Activated CD8-positive, alpha-beta memory T cell treated with anti-CD3 and anti-CD28 coated beads for 24 hours (primary cell): ENCODE measurements around the gene MAGI3.
"Not testable (repeated sequence)": the region's sequence is repeated elsewhere in the genome, so short reads cannot be mapped to it uniquely, and the experiment has no call there.

ENCODE experiments used
- DNase-seq: peaks from one replicate; pipeline ENCODE4 v3.0.0-alpha.2; 2020

Gene MAGI3

GRCh38 chr1:113530021-113530420 is 139.7 kb downstream of the MAGI3 start:
- DNase-seq, result no peak

- no peak for DNase-seq
These were observed 141.0 kb downstream of the MAGI3 start for GRCh38 chr1:113531321-113531720.

- no peak for DNase-seq
These were observed 142.7 kb downstream of the MAGI3 start for GRCh38 chr1:113533061-113533460.

- DNase-seq, result no peak
These were observed 144.0 kb downstream of the MAGI3 start for GRCh38 chr1:113534130-113534817.

- no peak for DNase-seq
These were observed 144.6 kb downstream of the MAGI3 start for GRCh38 chr1:113534875-113535274.

- DNase-seq, result no peak
These were observed 146.0 kb downstream of the MAGI3 start for GRCh38 chr1:113536182-113536780.

GRCh38 chr1:113538225-113538624 is 147.9 kb downstream of the MAGI3 start:
- DNase-seq, result no peak

GRCh38 chr1:113540335-113540734 is 150.0 kb downstream of the MAGI3 start:
- no peak for DNase-seq

- DNase-seq, result no peak
These were observed 150.8 kb downstream of the MAGI3 start for GRCh38 chr1:113541106-113541505.

- DNase-seq, result no peak
These were observed 151.9 kb downstream of the MAGI3 start for GRCh38 chr1:113542221-113542701.

GRCh38 chr1:113543110-113543509 is 152.8 kb downstream of the MAGI3 start:
- no peak for DNase-seq

- no peak for DNase-seq
These were observed 154.9 kb downstream of the MAGI3 start for GRCh38 chr1:113545210-113545609.

GRCh38 chr1:113545626-113546025 is 155.3 kb downstream of the MAGI3 start:
- DNase-seq, result no peak

- no peak for DNase-seq
These were observed 161.4 kb downstream of the MAGI3 start for GRCh38 chr1:113551728-113552127.

- no peak for DNase-seq
These were observed 161.9 kb downstream of the MAGI3 start for GRCh38 chr1:113552244-113552643.

- no peak for DNase-seq
These were observed 166.9 kb downstream of the MAGI3 start for GRCh38 chr1:113557187-113557586.

- DNase-seq, result no peak
These were observed 175.3 kb downstream of the MAGI3 start for GRCh38 chr1:113565621-113566020.

- no peak for DNase-seq
These were observed 177.1 kb downstream of the MAGI3 start for GRCh38 chr1:113567427-113567826.

- not testable (repeated sequence) for DNase-seq
These were observed 185.5 kb downstream of the MAGI3 start for GRCh38 chr1:113575744-113576260.

GRCh38 chr1:113576271-113576670 is 186.0 kb downstream of the MAGI3 start:
- no peak for DNase-seq

GRCh38 chr1:113579256-113580018 is 189.1 kb downstream of the MAGI3 start:
- no peak for DNase-seq

GRCh38 chr1:113581323-113581722 is 191.0 kb downstream of the MAGI3 start:
- DNase-seq, result no peak

- no peak for DNase-seq
These were observed 191.8 kb downstream of the MAGI3 start for GRCh38 chr1:113582084-113582483.

GRCh38 chr1:113587475-113587874 is 197.2 kb downstream of the MAGI3 start:
- no peak for DNase-seq
